ENCODE data around the gene MAP3K21. TPM values are rescaled to one million over a fixed set of nuclear protein-coding genes. Genes with fewer than 3 reads are reported as not detected.
A peak's percentile ranks its signal among the peaks of the same experiment; 100 is the strongest.

The MAP3K21 gene
- total RNA-seq, result 1 to 10 TPM in 1 of 2 donors, under 1 TPM in 1; 0.14 to 2.8 TPM

DNA sequence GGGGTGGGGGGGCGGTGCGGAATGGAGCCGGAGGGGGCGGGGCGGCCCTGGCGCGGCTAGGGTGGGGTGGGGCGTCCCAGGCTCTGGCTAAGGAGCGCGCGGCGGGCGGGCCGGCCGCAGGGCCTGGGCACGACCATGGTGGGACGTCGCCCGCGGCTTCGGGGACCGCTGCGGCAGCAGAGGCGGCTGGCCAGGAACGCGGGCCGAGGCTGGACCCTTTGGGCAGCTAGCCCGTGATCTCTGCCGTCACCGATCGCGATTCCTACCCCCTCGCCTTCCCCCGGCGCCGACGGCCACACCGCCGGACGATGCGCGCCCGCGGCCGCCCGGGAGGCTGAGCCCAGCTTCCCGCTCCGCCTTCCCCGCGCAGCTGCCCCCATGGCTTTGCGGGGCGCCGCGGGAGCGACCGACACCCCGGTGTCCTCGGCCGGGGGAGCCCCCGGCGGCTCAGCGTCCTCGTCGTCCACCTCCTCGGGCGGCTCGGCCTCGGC is at the start of gene MAP3K21:
MAP3K21 (plus strand) TSS at position 74 of the 491 bp plus-strand sequence; CDS start at position 379, 305 bp downstream.
- ATAC-seq (ENCODE audit: insufficient number of reproducible peaks, low FRiP score, low read depth) (no peak), DNase-seq (ENCODE audit: low spot score) (no peak)
- Histone ChIP-seq H3K9me3 (no peaks in the 10 kb centered on the region), H3K27me3 (replicated peaks; ENCODE audit: insufficient read depth) (no peaks in the 10 kb centered on the region), H3K27ac (peak within 1 kb of the TSS; percentile 28 to 56), H3K4me1 (ENCODE audit: control insufficient read depth in 1 of 2, low read depth in 2 of 2) (peaks cover 3 to 21% of the 10 kb centered on the region in 2 donors), H3K4me3 (peak within 1 kb of the TSS; percentile 86), H3K36me3 (no peaks in the 10 kb centered on the region)
- TF ChIP-seq, protein P1, sequence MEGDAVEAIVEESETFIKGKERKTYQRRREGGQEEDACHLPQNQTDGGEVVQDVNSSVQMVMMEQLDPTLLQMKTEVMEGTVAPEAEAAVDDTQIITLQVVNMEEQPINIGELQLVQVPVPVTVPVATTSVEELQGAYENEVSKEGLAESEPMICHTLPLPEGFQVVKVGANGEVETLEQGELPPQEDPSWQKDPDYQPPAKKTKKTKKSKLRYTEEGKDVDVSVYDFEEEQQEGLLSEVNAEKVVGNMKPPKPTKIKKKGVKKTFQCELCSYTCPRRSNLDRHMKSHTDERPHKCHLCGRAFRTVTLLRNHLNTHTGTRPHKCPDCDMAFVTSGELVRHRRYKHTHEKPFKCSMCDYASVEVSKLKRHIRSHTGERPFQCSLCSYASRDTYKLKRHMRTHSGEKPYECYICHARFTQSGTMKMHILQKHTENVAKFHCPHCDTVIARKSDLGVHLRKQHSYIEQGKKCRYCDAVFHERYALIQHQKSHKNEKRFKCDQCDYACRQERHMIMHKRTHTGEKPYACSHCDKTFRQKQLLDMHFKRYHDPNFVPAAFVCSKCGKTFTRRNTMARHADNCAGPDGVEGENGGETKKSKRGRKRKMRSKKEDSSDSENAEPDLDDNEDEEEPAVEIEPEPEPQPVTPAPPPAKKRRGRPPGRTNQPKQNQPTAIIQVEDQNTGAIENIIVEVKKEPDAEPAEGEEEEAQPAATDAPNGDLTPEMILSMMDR (IDR thresholded peaks at IDR 0.05), result no peak

GRCh38 chr1:233278631-233279030 is 48.9 kb upstream of the MAP3K21 start:
- no peak overlapping the region for H3K27ac ChIP-seq
- H3K36me3 ChIP-seq, result no peaks in the 10 kb centered on the region
- H3K9me3 ChIP-seq, result no peaks in the 10 kb centered on the region
- ATAC-seq (ENCODE audit: insufficient number of reproducible peaks, low FRiP score, low read depth) (no peak), DNase-seq (ENCODE audit: low spot score) (no peak)
- no peak overlapping the region for H3K4me3 ChIP-seq
- no peaks in the 10 kb centered on the region for H3K27me3 ChIP-seq (replicated peaks; ENCODE audit: insufficient read depth)
- TF ChIP-seq, protein P1 (IDR thresholded peaks at IDR 0.05), result no peak
- no peaks in the 10 kb centered on the region for H3K4me1 ChIP-seq (ENCODE audit: control insufficient read depth in 1 of 2, low read depth in 2 of 2)

DNA sequence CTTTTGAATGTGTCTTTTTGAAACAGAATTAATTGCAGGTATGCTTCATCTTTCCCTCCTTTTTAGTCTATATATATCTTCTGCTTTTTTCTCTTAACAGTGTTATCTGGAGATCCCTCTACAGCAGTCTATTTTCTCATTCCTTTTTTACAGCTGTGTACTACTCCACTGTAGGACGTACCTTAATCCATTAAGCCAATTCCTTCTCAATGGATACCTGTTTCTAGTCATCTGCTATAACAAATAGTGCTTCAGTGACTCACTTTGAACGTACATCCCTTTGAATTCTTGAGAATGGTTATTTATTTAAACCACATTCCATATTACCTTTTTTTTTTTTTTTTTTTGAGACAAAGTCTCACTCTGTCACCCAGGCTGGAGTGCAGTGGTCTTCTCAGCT is 47.6 kb upstream of the MAP3K21 start:
- no peaks in the 10 kb centered on the region for H3K4me1 ChIP-seq (ENCODE audit: control insufficient read depth in 1 of 2, low read depth in 2 of 2)
- H3K27ac ChIP-seq, result no peak overlapping the region
- ATAC-seq (ENCODE audit: insufficient number of reproducible peaks, low FRiP score, low read depth) (no peak), DNase-seq (ENCODE audit: low spot score) (no peak)
- no peak overlapping the region for H3K4me3 ChIP-seq
- TF ChIP-seq, protein P1 (IDR thresholded peaks at IDR 0.05), result no peak
- no peaks in the 10 kb centered on the region for H3K9me3 ChIP-seq
- H3K27me3 ChIP-seq (replicated peaks; ENCODE audit: insufficient read depth), result no peaks in the 10 kb centered on the region
- H3K36me3 ChIP-seq, result no peaks in the 10 kb centered on the region

DNA sequence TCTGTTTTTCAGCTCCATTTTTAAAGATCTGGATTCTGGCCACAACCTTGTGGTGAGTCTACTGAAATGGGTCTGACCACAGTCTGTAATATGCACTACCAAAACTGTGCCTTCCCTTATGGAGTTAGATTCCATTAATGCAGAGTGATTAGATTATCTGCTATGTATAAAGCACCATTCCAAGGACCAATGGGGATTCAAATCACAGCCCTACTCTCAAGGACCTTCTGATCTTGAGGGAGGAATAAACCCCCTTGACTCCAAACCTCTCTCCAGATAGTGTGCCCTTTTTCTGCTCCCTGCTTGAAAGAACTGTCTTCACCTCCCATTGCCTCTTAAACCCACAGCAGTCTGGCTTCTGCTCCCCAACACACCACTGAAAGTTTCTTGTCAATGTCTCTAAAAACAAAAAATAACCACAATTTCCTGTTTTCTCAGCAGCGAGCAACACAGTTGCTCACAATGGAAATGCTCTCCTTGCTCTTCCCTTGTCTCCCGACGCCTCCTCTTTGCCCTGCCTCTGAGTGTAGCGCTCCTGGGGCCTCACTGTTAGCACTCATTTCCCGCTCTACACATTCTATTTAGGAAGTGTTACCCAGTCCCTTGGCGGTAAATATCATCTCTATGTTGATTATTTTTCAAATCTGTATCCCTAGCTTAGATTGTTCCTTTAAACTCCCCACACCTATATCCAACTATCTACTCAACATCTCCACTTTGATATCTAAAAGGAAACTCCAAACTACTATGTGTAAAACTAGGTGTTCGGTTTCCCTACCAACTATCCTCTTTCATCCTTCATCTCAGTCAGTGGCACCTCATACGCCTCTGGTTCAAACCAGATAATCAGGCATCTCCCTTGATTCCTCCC is 45.6 kb upstream of the MAP3K21 start:
- ATAC-seq (ENCODE audit: insufficient number of reproducible peaks, low FRiP score, low read depth), result no peak
- no peak for DNase-seq (ENCODE audit: low spot score)
- Histone ChIP-seq H3K36me3 (no peaks in the 10 kb centered on the region), H3K27me3 (replicated peaks; ENCODE audit: insufficient read depth) (no peaks in the 10 kb centered on the region), H3K9me3 (no peaks in the 10 kb centered on the region), H3K27ac (no peak overlapping the region), H3K4me3 (no peak overlapping the region), H3K4me1 (ENCODE audit: control insufficient read depth in 1 of 2, low read depth in 2 of 2) (no peaks in the 10 kb centered on the region)
- TF ChIP-seq, protein P1 (IDR thresholded peaks at IDR 0.05), result no peak

GRCh38 chr1:233282582-233282886 is 45.0 kb upstream of the MAP3K21 start:
- Histone ChIP-seq H3K27ac (no peak overlapping the region), H3K36me3 (no peaks in the 10 kb centered on the region), H3K9me3 (no peaks in the 10 kb centered on the region), H3K4me3 (no peak overlapping the region), H3K4me1 (ENCODE audit: control insufficient read depth in 1 of 2, low read depth in 2 of 2) (no peaks in the 10 kb centered on the region), H3K27me3 (replicated peaks; ENCODE audit: insufficient read depth) (no peaks in the 10 kb centered on the region)
- ATAC-seq (ENCODE audit: insufficient number of reproducible peaks, low FRiP score, low read depth) (no peak), DNase-seq (ENCODE audit: low spot score) (no peak)
- TF ChIP-seq, protein P1 (IDR thresholded peaks at IDR 0.05), result no peak

Measured in thoracic aorta (tissue), 2 donors.